HFF-Myc (cell line): Measurements from ENCODE around the gene SIRPD.
A peak's percentile ranks its signal among the peaks of the same experiment; 100 is the strongest.
"Not testable (repeated sequence)": the region's sequence is repeated elsewhere in the genome, so short reads cannot be mapped to it uniquely, and the experiment has no call there.

Experiments used
- DNase-seq: peaks from one replicate; pipeline ENCODE4 v3.0.0-alpha.2; 2011; ENCODE audit warnings: low read depth; ENCODE audit errors: extremely low read depth
- H3K4me3 ChIP-seq: replicated peaks from 2 replicates; pipeline ENCODE4 v1.5.1; 2011; ENCODE audit warnings: low read depth, mild to moderate bottlenecking, control low read depth, low read length
- TF ChIP-seq, protein P1 (sequence below): IDR thresholded peaks from 2 replicates; pipeline ENCODE4 v1.5.1; 2012; ENCODE audit warnings: mild to moderate bottlenecking, low read depth, low read length, control low read depth; ENCODE audit errors: missing control alignments

Gene SIRPD

DNA sequence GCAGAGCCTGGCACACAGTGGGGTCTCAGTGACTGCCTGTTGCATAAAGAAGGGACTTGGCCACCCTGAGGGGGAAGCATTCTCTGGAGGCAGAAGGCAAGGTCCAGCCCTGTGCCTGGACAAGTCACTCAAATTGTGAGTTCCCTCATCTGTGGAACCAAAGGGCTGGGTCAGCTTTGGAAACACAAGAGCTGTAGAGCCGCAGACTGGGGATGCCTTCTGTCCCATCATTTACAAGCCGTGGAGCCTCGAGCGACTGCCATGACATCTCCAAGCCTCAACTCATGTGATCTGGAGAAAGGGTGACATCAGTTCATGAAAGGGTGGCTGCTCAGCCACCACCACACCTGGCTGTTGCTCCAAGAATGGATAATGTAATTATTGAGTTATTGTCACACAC lies 20.4 kb upstream of the SIRPD start:
- no peak for DNase-seq
- TF ChIP-seq, protein P1, sequence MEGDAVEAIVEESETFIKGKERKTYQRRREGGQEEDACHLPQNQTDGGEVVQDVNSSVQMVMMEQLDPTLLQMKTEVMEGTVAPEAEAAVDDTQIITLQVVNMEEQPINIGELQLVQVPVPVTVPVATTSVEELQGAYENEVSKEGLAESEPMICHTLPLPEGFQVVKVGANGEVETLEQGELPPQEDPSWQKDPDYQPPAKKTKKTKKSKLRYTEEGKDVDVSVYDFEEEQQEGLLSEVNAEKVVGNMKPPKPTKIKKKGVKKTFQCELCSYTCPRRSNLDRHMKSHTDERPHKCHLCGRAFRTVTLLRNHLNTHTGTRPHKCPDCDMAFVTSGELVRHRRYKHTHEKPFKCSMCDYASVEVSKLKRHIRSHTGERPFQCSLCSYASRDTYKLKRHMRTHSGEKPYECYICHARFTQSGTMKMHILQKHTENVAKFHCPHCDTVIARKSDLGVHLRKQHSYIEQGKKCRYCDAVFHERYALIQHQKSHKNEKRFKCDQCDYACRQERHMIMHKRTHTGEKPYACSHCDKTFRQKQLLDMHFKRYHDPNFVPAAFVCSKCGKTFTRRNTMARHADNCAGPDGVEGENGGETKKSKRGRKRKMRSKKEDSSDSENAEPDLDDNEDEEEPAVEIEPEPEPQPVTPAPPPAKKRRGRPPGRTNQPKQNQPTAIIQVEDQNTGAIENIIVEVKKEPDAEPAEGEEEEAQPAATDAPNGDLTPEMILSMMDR, result no peak
- H3K4me3 ChIP-seq, result no peak overlapping the region

DNA sequence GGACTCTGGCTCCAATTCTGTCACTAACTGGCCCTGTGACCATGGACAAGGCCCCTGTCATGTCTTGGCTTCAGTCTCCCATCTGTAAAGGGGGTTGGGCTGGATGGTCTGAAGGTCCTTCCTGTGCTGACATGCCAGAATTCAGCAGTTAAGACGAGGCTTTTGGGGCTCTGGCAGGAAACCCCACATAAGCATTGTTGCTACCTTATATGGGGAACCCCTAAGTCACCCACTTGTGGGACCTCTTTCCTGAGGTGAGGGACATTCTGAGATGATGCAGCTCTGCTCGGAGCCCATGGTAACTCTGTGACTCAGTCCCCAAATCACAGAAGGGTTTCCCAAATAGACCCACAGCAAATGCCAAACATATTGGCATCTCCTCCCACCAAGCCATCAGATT lies 19.8 kb upstream of the SIRPD start:
- not testable (repeated sequence) for DNase-seq

DNA sequence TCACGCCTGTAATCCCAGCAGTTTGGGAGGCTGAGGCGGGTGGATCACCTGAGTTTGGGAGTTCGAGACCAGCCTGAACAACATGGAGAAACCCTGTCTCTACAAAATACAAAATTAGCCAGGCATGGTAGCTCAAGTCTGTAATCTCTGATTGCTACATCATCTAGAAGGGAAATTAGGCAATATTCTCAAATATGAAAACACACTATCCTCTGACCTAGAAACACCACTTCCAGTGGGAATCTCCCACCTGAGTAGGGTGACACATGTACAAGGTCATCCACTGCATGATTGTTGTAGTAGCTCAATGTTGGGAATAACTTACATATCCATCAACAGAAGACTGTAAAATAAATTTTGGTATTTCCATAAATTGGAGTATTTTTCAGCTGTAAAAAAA lies 19.1 kb upstream of the SIRPD start:
- TF ChIP-seq, protein P1, result no peak
- H3K4me3 ChIP-seq, result no peak overlapping the region
- DNase-seq, result no peak

More for the DNA sequence above, 19.8 kb upstream of the SIRPD start:
- H3K4me3 ChIP-seq, result not testable (repeated sequence)

DNA sequence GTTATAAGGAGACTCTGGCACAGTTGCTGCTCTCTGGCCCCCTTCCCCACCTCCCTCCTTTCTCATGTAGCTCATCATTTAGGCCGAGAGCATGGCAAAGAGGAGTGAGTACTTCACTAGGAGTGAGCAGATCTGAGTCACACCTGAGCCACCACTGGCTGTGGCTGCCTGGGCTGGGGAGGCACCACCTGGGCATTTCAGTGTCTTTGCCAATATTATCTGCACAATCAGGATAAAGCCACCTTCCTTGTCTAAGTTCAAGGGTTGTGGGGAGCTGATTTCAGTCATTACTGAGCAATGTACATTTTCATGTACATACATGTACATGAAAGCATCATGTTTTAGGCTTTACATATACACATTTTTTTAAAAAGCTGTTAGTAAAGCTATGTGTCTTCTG lies 18.5 kb upstream of the SIRPD start:
- DNase-seq, H3K4me3 ChIP-seq: not testable (repeated sequence)

DNA sequence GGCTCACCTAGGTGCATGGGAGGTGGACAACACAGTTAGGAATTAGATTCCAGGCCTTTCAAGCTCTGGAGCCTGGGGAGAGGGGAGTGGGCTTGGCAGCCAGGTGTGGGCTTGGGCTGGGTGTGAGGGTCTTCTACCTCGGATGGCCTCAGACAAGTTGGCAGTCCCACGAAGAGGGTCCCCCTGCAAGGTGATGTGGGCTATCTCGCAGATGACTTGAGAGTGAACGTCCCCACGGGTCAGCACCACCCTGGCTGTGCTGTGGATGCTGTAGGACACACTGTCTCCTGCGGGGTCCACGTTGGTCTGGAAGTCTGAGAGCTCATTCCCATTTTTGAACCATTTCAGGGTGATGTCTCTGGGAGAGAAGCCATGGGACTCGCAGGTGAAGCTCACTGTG lies 14.1 kb upstream of the SIRPD start:
- DNase-seq, H3K4me3 ChIP-seq: not testable (repeated sequence)

DNA sequence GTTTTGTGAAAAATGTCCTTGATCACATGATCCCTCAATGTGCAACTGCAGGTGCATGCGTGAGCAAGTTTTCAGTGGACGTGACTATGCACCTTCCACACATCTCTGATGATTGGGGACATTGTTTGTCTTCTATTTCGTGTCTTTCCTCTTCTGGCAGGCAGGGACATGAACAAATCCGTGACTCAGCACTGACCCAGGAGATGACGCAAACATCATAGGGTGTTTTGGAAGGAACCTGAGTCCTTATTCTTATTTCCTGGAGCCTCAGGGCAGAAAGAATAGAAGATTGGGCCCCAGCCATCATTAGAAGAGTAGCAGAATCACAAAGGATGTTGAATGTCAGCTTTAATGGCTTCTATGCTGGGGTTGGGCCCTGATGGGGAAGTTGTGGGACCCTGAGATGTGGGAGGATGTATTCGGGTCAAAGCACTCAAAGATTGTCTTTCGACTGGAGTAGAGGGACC lies 11.9 kb upstream of the SIRPD start:
- no peak overlapping the region for H3K4me3 ChIP-seq
- TF ChIP-seq, protein P1, result no peak
- no peak for DNase-seq

DNA sequence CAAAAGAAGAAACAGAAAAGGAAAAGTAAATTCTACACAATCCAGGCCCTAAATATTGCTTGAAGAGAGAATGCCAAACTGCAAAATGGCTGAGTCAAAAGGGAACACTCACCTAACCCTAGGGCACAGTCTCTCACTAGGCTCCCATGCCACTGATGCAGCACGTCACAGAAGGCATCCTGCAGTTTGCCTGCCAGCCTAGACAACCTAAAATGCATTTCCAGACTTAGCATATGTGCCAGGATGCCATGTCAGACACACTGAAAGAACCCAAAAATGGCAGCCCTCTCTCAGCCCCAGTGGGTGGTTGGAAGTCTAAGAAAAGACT lies 10.6 kb upstream of the SIRPD start:
- TF ChIP-seq, protein P1, result no peak
- no peak for DNase-seq
- H3K4me3 ChIP-seq, result no peak overlapping the region

DNA sequence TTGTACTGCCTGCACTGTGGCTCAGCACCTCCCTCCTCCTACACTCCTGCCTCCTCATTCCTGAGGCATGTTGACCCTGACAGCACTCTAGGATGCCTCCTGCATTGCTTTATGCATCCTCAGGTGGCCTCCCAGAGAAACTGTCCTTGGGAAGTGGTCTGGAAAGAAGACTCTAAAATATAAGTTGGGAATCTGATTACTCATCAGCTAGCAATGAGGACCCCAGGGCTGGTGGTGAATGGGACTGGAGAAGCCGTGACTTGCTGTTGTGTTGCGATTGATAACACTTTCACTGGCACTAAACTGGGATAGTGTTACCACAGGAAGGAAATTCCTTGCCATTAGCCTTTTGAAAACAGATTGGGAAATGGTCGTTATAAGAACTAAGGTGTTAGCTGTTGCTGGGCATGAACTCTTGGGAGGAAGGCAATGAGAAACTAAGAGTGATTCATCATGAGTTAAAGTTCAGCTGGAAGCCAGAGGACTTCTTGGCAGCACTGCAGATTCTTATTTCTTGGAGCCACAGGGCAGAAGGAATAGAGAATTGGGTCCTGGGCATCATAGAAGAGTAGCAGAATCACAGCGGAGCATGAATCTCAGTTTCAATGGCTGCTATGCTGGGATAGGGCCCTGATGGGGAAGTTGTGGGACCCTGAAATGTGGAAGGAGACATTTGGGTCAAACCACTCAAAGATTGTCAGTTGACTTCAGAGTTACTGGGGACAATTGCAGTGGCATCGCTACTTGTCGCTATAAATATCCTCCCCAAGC lies 10.1 kb upstream of the SIRPD start:
- H3K4me3 ChIP-seq, result no peak overlapping the region
- TF ChIP-seq, protein P1, result no peak
- DNase-seq, result peak; percentile 6
